WTC11 (cell line): ENCODE data around the gene NRXN3. TPM values are rescaled to one million over a fixed set of nuclear protein-coding genes. Genes with fewer than 3 reads are reported as not detected.

Source experiments
- ATAC-seq: fragments of 200-7000 bp; cut with Tn5 transposase; 2 replicates; pipeline ENCODE4 v1.10.0; 2021; ENCODE audit warnings: mild to moderate bottlenecking, moderate library complexity
- CTCF ChIA-PET: fragments of 300-600 bp; sonication (Branson Sonifier 250); formaldehyde crosslinking; loops from one replicate; lab custom pipeline; 2021; ENCODE audit warnings: antibody characterized with exemption; lab: Charles Lee
- POLR2A ChIA-PET: fragments of 350-600 bp; sonication (Branson Sonifier 250); formaldehyde crosslinking; loops from one replicate; lab custom pipeline; 2021; ENCODE audit warnings: antibody characterized with exemption; lab: Charles Lee
- DNase-seq: peaks from one replicate; pipeline ENCODE4 v3.0.0; 2021; ENCODE audit warnings: low spot score
- H3K27ac Mint-ChIP-seq: 2 replicates; pipeline ENCODE4 v1.8.0; 2021; ENCODE audit warnings: mixed read lengths
- H3K27me3 Mint-ChIP-seq: 2 replicates; pipeline ENCODE4 v1.8.0; 2021; ENCODE audit warnings: low read depth, mild to moderate bottlenecking, moderate library complexity, mixed read lengths
- H3K36me3 Mint-ChIP-seq: 2 replicates; pipeline ENCODE4 v1.8.0; 2021; ENCODE audit warnings: mixed read lengths
- H3K4me1 Mint-ChIP-seq: 2 replicates; pipeline ENCODE4 v1.8.0; 2022; ENCODE audit warnings: mixed read lengths
- H3K4me3 Mint-ChIP-seq: 2 replicates; pipeline ENCODE4 v1.8.0; 2021; ENCODE audit warnings: mild to moderate bottlenecking, moderate library complexity, mixed read lengths
- H3K9me3 Mint-ChIP-seq: 2 replicates; pipeline ENCODE4 v1.8.0; 2021; ENCODE audit warnings: mixed read lengths
- CREM ChIP-seq: sonication (generic); formaldehyde crosslinking; IDR thresholded peaks from 2 replicates; pipeline ENCODE4 v1.8.1; 2022; ENCODE audit warnings: mild to moderate bottlenecking, missing genetic modification reagents, moderate library complexity
- EMX1 ChIP-seq: fragments of 250-450 bp; sonication (Bioruptor Pico); IDR thresholded peaks from 2 replicates; pipeline ENCODE4 v1.8.0; 2021; ENCODE audit warnings: mild to moderate bottlenecking
- FOXP1 ChIP-seq: sonication (generic); formaldehyde crosslinking; IDR thresholded peaks from 2 replicates; pipeline ENCODE4 v1.8.0; 2022; ENCODE audit warnings: missing genetic modification reagents, mild to moderate bottlenecking, moderate library complexity, borderline replicate concordance
- GRHL2 ChIP-seq: fragments of 250-450 bp; sonication (Bioruptor Pico); IDR thresholded peaks from 2 replicates; pipeline ENCODE4 v1.8.0; 2022; ENCODE audit warnings: mild to moderate bottlenecking, moderate library complexity; ENCODE audit not compliant: insufficient replicate concordance, severe bottlenecking
- IRF2 ChIP-seq: sonication (generic); formaldehyde crosslinking; IDR thresholded peaks from 2 replicates; pipeline ENCODE4 v1.8.0; 2022; ENCODE audit warnings: low read depth, missing genetic modification reagents, borderline replicate concordance
- JAZF1 ChIP-seq: fragments of 250-450 bp; sonication (Bioruptor Pico); IDR thresholded peaks from 2 replicates; pipeline ENCODE4 v1.9.0; 2021; ENCODE audit warnings: moderate library complexity, mild to moderate bottlenecking, inconsistent platforms
- NFATC4 ChIP-seq: fragments of 250-450 bp; sonication (Bioruptor Pico); IDR thresholded peaks from 2 replicates; pipeline ENCODE4 v1.9.0; 2021; ENCODE audit warnings: mild to moderate bottlenecking
- NR1H2 ChIP-seq: sonication (generic); formaldehyde crosslinking; IDR thresholded peaks from 2 replicates; pipeline ENCODE4 v1.9.0; 2021; ENCODE audit warnings: mild to moderate bottlenecking, moderate library complexity, missing genetic modification reagents
- SMAD3 ChIP-seq: sonication (generic); formaldehyde crosslinking; IDR thresholded peaks from 2 replicates; pipeline ENCODE4 v1.8.0; 2022; ENCODE audit warnings: missing genetic modification reagents, mild to moderate bottlenecking, borderline replicate concordance
- TCF7 ChIP-seq: sonication (generic); formaldehyde crosslinking; IDR thresholded peaks from 2 replicates; pipeline ENCODE4 v1.8.0; 2022; ENCODE audit warnings: mild to moderate bottlenecking, low read depth, missing genetic modification reagents, moderate library complexity
- ZBTB21 ChIP-seq: sonication (generic); formaldehyde crosslinking; IDR thresholded peaks from 2 replicates; pipeline ENCODE4 v1.8.1; 2023; ENCODE audit warnings: mild to moderate bottlenecking, missing genetic modification reagents, borderline replicate concordance
- ZNF121 ChIP-seq: sonication (generic); formaldehyde crosslinking; IDR thresholded peaks from 2 replicates; pipeline ENCODE4 v1.8.0; 2023; ENCODE audit warnings: missing genetic modification reagents
- ZNF671 ChIP-seq: fragments of 250-450 bp; sonication (Bioruptor Pico); IDR thresholded peaks from 2 replicates; pipeline ENCODE4 v1.8.0; 2021; ENCODE audit warnings: mild to moderate bottlenecking
- total RNA-seq: library from RNA; stranded (reverse); gene quantifications from 3 replicates; pipeline ENCODE4 v1.2.3, GENCODE V29; 2021
- TF ChIP-seq, protein P1 (sequence below): fragments of 250-450 bp; sonication (Bioruptor Pico); IDR thresholded peaks from 2 replicates; pipeline ENCODE4 v1.9.0; 2021; ENCODE audit warnings: mild to moderate bottlenecking, borderline replicate concordance
- TF ChIP-seq, protein P2 (sequence below): sonication (generic); formaldehyde crosslinking; IDR thresholded peaks from 2 replicates; pipeline ENCODE4 v1.8.1; 2023; ENCODE audit warnings: mild to moderate bottlenecking, missing genetic modification reagents, borderline replicate concordance
- TF ChIP-seq, protein P3 (sequence below): sonication (generic); formaldehyde crosslinking; IDR thresholded peaks from 2 replicates; pipeline ENCODE4 v1.8.1; 2023; ENCODE audit warnings: mild to moderate bottlenecking, missing genetic modification reagents, moderate library complexity
- TF ChIP-seq, protein P4 (sequence below): fragments of 250-450 bp; sonication (Bioruptor Pico); conservative IDR thresholded peaks from 2 replicates; pipeline ENCODE4 v1.9.0; 2021; ENCODE audit warnings: mild to moderate bottlenecking
- TF ChIP-seq, protein P5 (sequence below): sonication (generic); formaldehyde crosslinking; IDR thresholded peaks from 2 replicates; pipeline ENCODE4 v1.8.0; 2022; ENCODE audit warnings: mild to moderate bottlenecking, missing genetic modification reagents
- TF ChIP-seq, protein P6 (sequence below): sonication (generic); formaldehyde crosslinking; IDR thresholded peaks from 2 replicates; pipeline ENCODE4 v1.8.1; 2023; ENCODE audit warnings: mild to moderate bottlenecking, missing genetic modification reagents

The NRXN3 gene
- total RNA-seq, 1 experiment from 2014 or later, result 3.0 TPM

DNA sequence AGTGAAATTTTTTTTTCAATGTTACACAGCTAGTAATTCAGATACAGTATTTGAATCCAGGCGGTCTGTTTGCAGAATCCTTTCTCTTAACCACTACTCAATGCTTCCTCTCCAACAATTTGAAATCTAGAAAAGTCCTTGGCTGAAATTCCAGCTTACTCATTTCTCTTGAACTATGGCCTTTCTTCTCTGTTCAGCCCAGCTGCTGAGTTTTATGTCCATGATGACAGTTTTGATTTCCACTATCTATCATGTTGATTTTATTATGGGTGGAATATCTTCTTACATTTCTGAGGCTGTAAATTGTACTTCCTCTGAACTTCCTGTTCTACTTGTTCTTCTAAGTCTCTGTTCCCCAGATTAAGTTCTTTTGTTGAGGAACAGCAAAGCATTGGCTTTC lies 1725.8 kb downstream of the NRXN3 start (continued):
- TF ChIP-seq, protein P1, sequence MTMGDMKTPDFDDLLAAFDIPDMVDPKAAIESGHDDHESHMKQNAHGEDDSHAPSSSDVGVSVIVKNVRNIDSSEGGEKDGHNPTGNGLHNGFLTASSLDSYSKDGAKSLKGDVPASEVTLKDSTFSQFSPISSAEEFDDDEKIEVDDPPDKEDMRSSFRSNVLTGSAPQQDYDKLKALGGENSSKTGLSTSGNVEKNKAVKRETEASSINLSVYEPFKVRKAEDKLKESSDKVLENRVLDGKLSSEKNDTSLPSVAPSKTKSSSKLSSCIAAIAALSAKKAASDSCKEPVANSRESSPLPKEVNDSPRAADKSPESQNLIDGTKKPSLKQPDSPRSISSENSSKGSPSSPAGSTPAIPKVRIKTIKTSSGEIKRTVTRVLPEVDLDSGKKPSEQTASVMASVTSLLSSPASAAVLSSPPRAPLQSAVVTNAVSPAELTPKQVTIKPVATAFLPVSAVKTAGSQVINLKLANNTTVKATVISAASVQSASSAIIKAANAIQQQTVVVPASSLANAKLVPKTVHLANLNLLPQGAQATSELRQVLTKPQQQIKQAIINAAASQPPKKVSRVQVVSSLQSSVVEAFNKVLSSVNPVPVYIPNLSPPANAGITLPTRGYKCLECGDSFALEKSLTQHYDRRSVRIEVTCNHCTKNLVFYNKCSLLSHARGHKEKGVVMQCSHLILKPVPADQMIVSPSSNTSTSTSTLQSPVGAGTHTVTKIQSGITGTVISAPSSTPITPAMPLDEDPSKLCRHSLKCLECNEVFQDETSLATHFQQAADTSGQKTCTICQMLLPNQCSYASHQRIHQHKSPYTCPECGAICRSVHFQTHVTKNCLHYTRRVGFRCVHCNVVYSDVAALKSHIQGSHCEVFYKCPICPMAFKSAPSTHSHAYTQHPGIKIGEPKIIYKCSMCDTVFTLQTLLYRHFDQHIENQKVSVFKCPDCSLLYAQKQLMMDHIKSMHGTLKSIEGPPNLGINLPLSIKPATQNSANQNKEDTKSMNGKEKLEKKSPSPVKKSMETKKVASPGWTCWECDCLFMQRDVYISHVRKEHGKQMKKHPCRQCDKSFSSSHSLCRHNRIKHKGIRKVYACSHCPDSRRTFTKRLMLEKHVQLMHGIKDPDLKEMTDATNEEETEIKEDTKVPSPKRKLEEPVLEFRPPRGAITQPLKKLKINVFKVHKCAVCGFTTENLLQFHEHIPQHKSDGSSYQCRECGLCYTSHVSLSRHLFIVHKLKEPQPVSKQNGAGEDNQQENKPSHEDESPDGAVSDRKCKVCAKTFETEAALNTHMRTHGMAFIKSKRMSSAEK (CRISPR knock-in tag), result no peak
- TF ChIP-seq, all 79 proteins: peak for 0

DNA sequence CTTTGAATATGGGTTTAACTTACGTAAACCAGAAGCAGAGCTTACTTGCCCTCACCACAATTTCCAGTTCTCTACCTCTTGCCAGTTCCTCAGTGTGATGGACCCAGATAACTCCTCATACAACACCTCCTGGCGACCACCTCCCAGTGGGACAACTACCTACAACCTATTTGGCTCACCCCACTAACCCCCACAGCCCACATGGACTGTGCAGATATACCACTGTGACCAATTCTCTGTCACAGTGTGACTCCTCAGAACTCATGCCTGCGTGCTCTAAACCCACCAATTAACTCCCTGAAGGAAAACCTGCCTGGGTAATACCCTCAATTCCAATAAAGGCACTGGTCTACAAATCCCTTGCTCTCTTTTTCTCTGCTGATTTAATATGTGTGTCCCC lies 1729.4 kb downstream of the NRXN3 start:
- Mint-ChIP-seq H3K36me3 (peaks cover 6% of the 10 kb centered on the region), H3K27me3 (no peaks in the 10 kb centered on the region; the same call in 1 of the 2 replicates), H3K4me3 (no peak overlapping the region), H3K4me1 (peaks cover 4% of the 10 kb centered on the region; the same call in 1 of the 2 replicates), H3K27ac (no peak overlapping the region), H3K9me3 (peaks cover 23% of the 10 kb centered on the region)
- DNase-seq (no peak), ATAC-seq (no peak)
- ChIA-PET CTCF (no interaction called here), POLR2A (no interaction called here)
- TF ChIP-seq NFATC4 (CRISPR knock-in tag) (no peak), GRHL2 (CRISPR knock-in tag) (no peak), ZNF671 (CRISPR knock-in tag) (no peak), EMX1 (CRISPR knock-in tag) (no peak), JAZF1 (CRISPR knock-in tag) (no peak), SMAD3 (CRISPR knock-in tag) (no peak), NR1H2 (CRISPR knock-in tag) (no peak), ZBTB21 (CRISPR knock-in tag) (no peak), FOXP1 (CRISPR knock-in tag) (no peak), TCF7 (CRISPR knock-in tag) (no peak), CREM (CRISPR knock-in tag) (no peak), ZNF121 (CRISPR knock-in tag) (no peak), IRF2 (CRISPR knock-in tag) (no peak)
- TF ChIP-seq, protein P2, sequence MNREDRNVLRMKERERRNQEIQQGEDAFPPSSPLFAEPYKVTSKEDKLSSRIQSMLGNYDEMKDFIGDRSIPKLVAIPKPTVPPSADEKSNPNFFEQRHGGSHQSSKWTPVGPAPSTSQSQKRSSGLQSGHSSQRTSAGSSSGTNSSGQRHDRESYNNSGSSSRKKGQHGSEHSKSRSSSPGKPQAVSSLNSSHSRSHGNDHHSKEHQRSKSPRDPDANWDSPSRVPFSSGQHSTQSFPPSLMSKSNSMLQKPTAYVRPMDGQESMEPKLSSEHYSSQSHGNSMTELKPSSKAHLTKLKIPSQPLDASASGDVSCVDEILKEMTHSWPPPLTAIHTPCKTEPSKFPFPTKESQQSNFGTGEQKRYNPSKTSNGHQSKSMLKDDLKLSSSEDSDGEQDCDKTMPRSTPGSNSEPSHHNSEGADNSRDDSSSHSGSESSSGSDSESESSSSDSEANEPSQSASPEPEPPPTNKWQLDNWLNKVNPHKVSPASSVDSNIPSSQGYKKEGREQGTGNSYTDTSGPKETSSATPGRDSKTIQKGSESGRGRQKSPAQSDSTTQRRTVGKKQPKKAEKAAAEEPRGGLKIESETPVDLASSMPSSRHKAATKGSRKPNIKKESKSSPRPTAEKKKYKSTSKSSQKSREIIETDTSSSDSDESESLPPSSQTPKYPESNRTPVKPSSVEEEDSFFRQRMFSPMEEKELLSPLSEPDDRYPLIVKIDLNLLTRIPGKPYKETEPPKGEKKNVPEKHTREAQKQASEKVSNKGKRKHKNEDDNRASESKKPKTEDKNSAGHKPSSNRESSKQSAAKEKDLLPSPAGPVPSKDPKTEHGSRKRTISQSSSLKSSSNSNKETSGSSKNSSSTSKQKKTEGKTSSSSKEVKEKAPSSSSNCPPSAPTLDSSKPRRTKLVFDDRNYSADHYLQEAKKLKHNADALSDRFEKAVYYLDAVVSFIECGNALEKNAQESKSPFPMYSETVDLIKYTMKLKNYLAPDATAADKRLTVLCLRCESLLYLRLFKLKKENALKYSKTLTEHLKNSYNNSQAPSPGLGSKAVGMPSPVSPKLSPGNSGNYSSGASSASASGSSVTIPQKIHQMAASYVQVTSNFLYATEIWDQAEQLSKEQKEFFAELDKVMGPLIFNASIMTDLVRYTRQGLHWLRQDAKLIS (CRISPR knock-in tag), result no peak
- TF ChIP-seq, protein P3, sequence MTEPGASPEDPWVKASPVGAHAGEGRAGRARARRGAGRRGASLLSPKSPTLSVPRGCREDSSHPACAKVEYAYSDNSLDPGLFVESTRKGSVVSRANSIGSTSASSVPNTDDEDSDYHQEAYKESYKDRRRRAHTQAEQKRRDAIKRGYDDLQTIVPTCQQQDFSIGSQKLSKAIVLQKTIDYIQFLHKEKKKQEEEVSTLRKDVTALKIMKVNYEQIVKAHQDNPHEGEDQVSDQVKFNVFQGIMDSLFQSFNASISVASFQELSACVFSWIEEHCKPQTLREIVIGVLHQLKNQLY (CRISPR knock-in tag), result no peak
- TF ChIP-seq, protein P4, sequence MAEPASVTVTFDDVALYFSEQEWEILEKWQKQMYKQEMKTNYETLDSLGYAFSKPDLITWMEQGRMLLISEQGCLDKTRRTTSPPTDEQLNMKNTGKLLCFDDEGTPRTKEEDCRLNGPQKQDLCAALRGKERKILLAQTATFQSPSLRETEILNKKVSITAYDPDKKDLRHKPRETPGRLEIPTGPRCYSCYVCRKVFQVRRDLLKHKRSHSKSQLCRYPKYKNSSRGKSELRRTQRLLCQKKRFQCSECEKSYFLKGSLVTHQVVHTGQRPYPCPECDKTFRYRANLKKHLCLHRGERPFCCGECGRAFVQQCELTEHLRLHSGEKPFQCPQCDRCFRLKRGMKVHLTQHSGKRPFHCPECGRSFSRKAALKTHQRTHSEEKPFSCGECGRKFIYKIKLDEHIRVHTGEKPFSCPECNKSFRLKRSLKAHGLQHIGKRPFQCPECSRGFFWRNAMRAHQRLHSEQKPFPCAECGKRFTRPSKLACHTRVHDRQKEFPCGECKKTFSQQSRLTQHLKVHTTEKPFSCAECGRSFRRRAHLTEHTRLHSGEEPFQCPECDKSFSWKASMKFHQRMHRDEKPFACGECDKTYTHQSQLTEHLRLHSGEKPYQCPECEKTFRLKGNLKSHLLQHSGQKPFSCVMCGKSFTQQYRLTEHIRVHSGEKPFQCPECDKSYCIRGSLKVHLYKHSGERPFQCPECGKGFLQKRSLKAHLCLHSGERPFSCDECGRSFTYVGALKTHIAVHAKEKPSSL (CRISPR knock-in tag), result no peak
- TF ChIP-seq, protein P5, sequence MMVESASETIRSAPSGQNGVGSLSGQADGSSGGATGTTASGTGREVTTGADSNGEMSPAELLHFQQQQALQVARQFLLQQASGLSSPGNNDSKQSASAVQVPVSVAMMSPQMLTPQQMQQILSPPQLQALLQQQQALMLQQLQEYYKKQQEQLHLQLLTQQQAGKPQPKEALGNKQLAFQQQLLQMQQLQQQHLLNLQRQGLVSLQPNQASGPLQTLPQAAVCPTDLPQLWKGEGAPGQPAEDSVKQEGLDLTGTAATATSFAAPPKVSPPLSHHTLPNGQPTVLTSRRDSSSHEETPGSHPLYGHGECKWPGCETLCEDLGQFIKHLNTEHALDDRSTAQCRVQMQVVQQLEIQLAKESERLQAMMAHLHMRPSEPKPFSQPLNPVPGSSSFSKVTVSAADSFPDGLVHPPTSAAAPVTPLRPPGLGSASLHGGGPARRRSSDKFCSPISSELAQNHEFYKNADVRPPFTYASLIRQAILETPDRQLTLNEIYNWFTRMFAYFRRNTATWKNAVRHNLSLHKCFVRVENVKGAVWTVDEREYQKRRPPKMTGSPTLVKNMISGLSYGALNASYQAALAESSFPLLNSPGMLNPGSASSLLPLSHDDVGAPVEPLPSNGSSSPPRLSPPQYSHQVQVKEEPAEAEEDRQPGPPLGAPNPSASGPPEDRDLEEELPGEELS (CRISPR knock-in tag), result no peak
- TF ChIP-seq, protein P6, sequence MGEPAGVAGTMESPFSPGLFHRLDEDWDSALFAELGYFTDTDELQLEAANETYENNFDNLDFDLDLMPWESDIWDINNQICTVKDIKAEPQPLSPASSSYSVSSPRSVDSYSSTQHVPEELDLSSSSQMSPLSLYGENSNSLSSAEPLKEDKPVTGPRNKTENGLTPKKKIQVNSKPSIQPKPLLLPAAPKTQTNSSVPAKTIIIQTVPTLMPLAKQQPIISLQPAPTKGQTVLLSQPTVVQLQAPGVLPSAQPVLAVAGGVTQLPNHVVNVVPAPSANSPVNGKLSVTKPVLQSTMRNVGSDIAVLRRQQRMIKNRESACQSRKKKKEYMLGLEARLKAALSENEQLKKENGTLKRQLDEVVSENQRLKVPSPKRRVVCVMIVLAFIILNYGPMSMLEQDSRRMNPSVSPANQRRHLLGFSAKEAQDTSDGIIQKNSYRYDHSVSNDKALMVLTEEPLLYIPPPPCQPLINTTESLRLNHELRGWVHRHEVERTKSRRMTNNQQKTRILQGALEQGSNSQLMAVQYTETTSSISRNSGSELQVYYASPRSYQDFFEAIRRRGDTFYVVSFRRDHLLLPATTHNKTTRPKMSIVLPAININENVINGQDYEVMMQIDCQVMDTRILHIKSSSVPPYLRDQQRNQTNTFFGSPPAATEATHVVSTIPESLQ, result no peak
